Muscle of leg (tissue), 11 donors: ENCODE measurements around the gene NFASC. TPM values are rescaled to one million over a fixed set of nuclear protein-coding genes. Genes with fewer than 3 reads are reported as not detected.

Experiments used
- DNase-seq: peaks from one replicate; pipeline ENCODE4 v3.0.0; 2013
- H3K27ac ChIP-seq: one replicate; pipeline ENCODE4 v1.5.1; 2013; ENCODE audit warnings: mild to moderate bottlenecking, low read length, control low read depth
- H3K27me3 ChIP-seq: one replicate; pipeline ENCODE4 v1.6.1; 2013; ENCODE audit warnings: low read length; ENCODE audit not compliant: control insufficient read depth, insufficient read depth
- H3K36me3 ChIP-seq: one replicate; pipeline ENCODE4 v1.6.1; 2013; ENCODE audit warnings: low read length; ENCODE audit not compliant: control insufficient read depth, insufficient read depth
- H3K4me1 ChIP-seq: one replicate; pipeline ENCODE4 v1.6.1; 2013; ENCODE audit warnings: low read length; ENCODE audit not compliant: control insufficient read depth, insufficient read depth
- H3K4me3 ChIP-seq: one replicate; pipeline ENCODE4 v1.5.1; 2013; ENCODE audit warnings: low read length, control low read depth
- H3K9me3 ChIP-seq: replicated peaks from 2 replicates; pipeline ENCODE4 v1.6.1; 2013; ENCODE audit warnings: low read depth, low read length; ENCODE audit not compliant: control insufficient read depth
- WGBS: methylation state at CpG from one replicate; pipeline ENCODE4 v1.1.5; 2013; ENCODE audit warnings: missing lambda C conversion rate; ENCODE audit not compliant: insufficient coverage; 5-methylcytosine and 5-hydroxymethylcytosine counted together
- polyA plus RNA-seq, 8 donors: library from polyadenylated mRNA; unstranded; fragments of 120-200 nt; gene quantifications; one replicate each; pipeline versions ENCODE4 v1.2.1 to v1.2.3, GENCODE V29; 2013; ENCODE audit warnings: inconsistent platforms in 1 of 8, low replicate concordance in 1 of 8; ENCODE audit not compliant: insufficient read length in 8 of 8, insufficient read depth in 1 of 8
- total RNA-seq: library from RNA; stranded (reverse); fragments of 120-200 nt; gene quantifications from one replicate; pipeline ENCODE4 v1.2.4, GENCODE V29; 2013

Gene NFASC
- total and polyA plus RNA-seq, 9 donors, result 0.81 to 1.8 (median 1.1) TPM

DNA sequence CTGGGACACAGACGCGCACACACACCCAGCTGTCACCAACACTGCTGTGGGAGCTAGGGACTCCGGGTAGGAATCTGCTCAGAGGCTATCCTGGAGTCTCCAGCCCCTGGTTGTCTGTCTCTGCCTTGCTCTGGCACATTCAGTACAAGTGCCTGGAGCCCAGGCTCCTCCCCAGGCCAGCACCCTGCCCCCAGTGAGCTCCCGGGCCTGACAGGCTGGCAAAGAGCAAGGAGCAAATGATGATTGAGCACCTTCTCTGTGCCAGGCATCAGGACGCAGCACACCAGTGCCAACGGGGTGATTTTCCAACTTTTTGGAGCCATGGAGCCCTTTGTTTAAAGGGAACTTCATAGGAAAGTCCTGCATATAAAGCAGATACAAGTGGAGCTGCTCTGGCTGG lies 178.8 kb downstream of the NFASC start:
- no peak overlapping the region for H3K4me3 ChIP-seq
- H3K27ac ChIP-seq, result no peak overlapping the region
- H3K9me3 ChIP-seq, result no peaks in the 10 kb centered on the region
- peaks cover 55% of the 10 kb centered on the region for H3K27me3 ChIP-seq
- WGBS, result 66% methylated on average over 6 of the region's 6 CpGs
- DNase-seq, result no peak
- H3K4me1 ChIP-seq, result no peaks in the 10 kb centered on the region
- H3K36me3 ChIP-seq, result no peaks in the 10 kb centered on the region

DNA sequence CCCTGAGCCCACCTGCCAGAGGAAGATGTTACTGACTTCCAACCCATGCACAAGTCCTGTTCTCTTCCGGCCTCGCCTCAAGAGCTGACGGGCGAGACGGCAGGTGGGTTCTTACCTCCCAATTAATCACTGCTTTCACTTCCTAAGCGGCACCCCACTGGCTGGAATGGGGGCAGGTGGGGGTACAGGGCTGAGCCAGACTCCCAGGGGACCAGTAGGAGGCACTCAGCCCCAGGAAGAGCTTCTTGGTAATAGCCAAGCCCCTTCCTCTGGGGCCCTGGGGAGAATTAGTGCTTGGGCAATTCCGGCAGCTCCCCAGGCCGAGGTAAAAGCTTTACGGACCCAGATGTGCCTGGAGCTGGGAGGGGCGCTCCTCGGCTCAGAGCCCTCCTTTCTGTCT lies 182.0 kb downstream of the NFASC start:
- DNase-seq, result no peak
- H3K27ac ChIP-seq, result no peak overlapping the region
- H3K4me1 ChIP-seq, result no peaks in the 10 kb centered on the region
- no peaks in the 10 kb centered on the region for H3K9me3 ChIP-seq
- H3K4me3 ChIP-seq, result no peak overlapping the region
- H3K36me3 ChIP-seq, result no peaks in the 10 kb centered on the region
- H3K27me3 ChIP-seq, result peaks cover 24% of the 10 kb centered on the region
- WGBS, result 23% methylated on average over 5 of the region's 11 CpGs

- WGBS, result 86% methylated on average over 4 of the region's 5 CpGs
- Histone ChIP-seq H3K27me3 (peaks cover 21% of the 10 kb centered on the region), H3K9me3 (no peaks in the 10 kb centered on the region), H3K4me1 (no peaks in the 10 kb centered on the region), H3K27ac (no peak overlapping the region), H3K36me3 (no peaks in the 10 kb centered on the region), H3K4me3 (no peak overlapping the region)
- no peak for DNase-seq
These were observed 182.6 kb downstream of the NFASC start for GRCh38 chr1:205053296-205053695.

GRCh38 chr1:205054013-205054412 lies 183.4 kb downstream of the NFASC start:
- no peak for DNase-seq
- no peak overlapping the region for H3K27ac ChIP-seq
- no peaks in the 10 kb centered on the region for H3K4me1 ChIP-seq
- 41% methylated on average over 6 of the region's 7 CpGs for WGBS
- H3K4me3 ChIP-seq, result no peak overlapping the region
- no peaks in the 10 kb centered on the region for H3K9me3 ChIP-seq
- no peaks in the 10 kb centered on the region for H3K36me3 ChIP-seq
- H3K27me3 ChIP-seq, result peaks cover 21% of the 10 kb centered on the region

GRCh38 chr1:205056188-205056611 lies 185.5 kb downstream of the NFASC start:
- DNase-seq, result no peak
- Histone ChIP-seq H3K27me3 (peaks cover 16% of the 10 kb centered on the region), H3K27ac (no peak overlapping the region)

GRCh38 chr1:205056956-205057568 lies 186.4 kb downstream of the NFASC start:
- WGBS, result 68% methylated on average over 3 of the region's 6 CpGs
- peaks cover 4% of the 10 kb centered on the region for H3K4me1 ChIP-seq
- no peak overlapping the region for H3K27ac ChIP-seq
- no peaks in the 10 kb centered on the region for H3K36me3 ChIP-seq
- H3K27me3 ChIP-seq, result peaks cover 11% of the 10 kb centered on the region
- H3K4me3 ChIP-seq, result no peak overlapping the region
- DNase-seq, result no peak
- no peaks in the 10 kb centered on the region for H3K9me3 ChIP-seq

More at GRCh38 chr1:205056188-205056611, 185.5 kb downstream of the NFASC start:
- H3K36me3 ChIP-seq, result no peaks in the 10 kb centered on the region
- no peaks in the 10 kb centered on the region for H3K4me1 ChIP-seq
- WGBS, result 56% methylated on average over 5 of the region's 13 CpGs
- no peak overlapping the region for H3K4me3 ChIP-seq
- H3K9me3 ChIP-seq, result no peaks in the 10 kb centered on the region

- H3K9me3 ChIP-seq, result no peaks in the 10 kb centered on the region
- H3K36me3 ChIP-seq, result no peaks in the 10 kb centered on the region
- WGBS, result 81% methylated on average over 18 of the region's 19 CpGs
- no peak overlapping the region for H3K27ac ChIP-seq
- H3K4me3 ChIP-seq, result no peak overlapping the region
- no peak for DNase-seq
- H3K4me1 ChIP-seq, result peaks cover 4% of the 10 kb centered on the region
- peaks cover 3% of the 10 kb centered on the region for H3K27me3 ChIP-seq
These were observed 187.3 kb downstream of the NFASC start for GRCh38 chr1:205057808-205058575.

GRCh38 chr1:205058853-205059252 lies 188.2 kb downstream of the NFASC start:
- no peak for DNase-seq
- Histone ChIP-seq H3K36me3 (no peaks in the 10 kb centered on the region), H3K27me3 (peaks cover under 1% of the 10 kb centered on the region), H3K27ac (no peak overlapping the region), H3K9me3 (no peaks in the 10 kb centered on the region), H3K4me3 (no peak overlapping the region), H3K4me1 (peaks cover 4% of the 10 kb centered on the region)
- 88% methylated on average over 12 of the region's 12 CpGs for WGBS

- no peak for DNase-seq
These were observed 189.0 kb downstream of the NFASC start for GRCh38 chr1:205059660-205060059.

DNA sequence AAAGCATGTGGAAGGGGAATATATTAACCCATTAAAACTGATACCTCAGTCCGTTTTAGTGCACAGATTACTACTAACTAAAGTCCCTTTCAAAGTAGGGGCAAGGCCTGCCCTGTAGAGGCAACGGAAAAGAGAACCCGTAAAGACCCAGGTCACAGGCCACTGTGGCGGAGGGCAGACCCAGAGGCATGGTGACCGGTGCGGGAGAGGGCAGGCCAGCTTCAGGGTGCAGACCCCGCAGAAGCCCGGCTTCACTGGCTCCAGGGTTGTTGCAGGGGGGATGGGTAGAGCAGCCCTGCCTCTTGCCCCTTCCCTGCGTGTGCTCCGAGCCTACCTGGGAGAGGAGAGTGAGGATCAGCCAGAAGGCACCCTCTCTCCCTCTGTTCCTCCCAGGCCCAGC lies 190.1 kb downstream of the NFASC start:
- no peak overlapping the region for H3K4me3 ChIP-seq
- WGBS, result 93% methylated on average over 3 of the region's 10 CpGs
- H3K27me3 ChIP-seq, result peaks cover 2% of the 10 kb centered on the region
- DNase-seq, result no peak
- no peaks in the 10 kb centered on the region for H3K36me3 ChIP-seq
- H3K4me1 ChIP-seq, result peaks cover 4% of the 10 kb centered on the region
- H3K9me3 ChIP-seq, result no peaks in the 10 kb centered on the region
- H3K27ac ChIP-seq, result no peak overlapping the region

More at GRCh38 chr1:205059660-205060059, 189.0 kb downstream of the NFASC start:
- no peak overlapping the region for H3K27ac ChIP-seq
- H3K27me3 ChIP-seq, result peaks cover 2% of the 10 kb centered on the region
- H3K9me3 ChIP-seq, result no peaks in the 10 kb centered on the region
- H3K4me1 ChIP-seq, result peaks cover 4% of the 10 kb centered on the region
- no peak overlapping the region for H3K4me3 ChIP-seq
- 95% methylated on average over 5 of the region's 6 CpGs for WGBS
- H3K36me3 ChIP-seq, result no peaks in the 10 kb centered on the region
